Endothelial cell of umbilical vein (primary cell): ENCODE data around the gene TMEM30B. TPM values are rescaled to one million over a fixed set of nuclear protein-coding genes. Genes with fewer than 3 reads are reported as not detected.

Experiments
- BruUV-seq: library from RNA; stranded (reverse); fragments of 400-500 nt; replicated peaks from 2 replicates; lab custom pipeline; 2021; lab: Mats Ljungman, UMichigan
- CTCF ChIA-PET: fragments of 300-600, 350-600 bp; sonication (Branson Sonifier 250); formaldehyde crosslinking; loops from one replicate; lab custom pipeline; 2021; ENCODE audit warnings: antibody characterized with exemption, inconsistent platforms; lab: Charles Lee
- POLR2A ChIA-PET: fragments of 300-600, 350-600 bp; sonication (Branson Sonifier 250); formaldehyde crosslinking; loops from one replicate; lab custom pipeline; 2021; ENCODE audit warnings: antibody characterized with exemption, inconsistent platforms; lab: Charles Lee
- DNase-seq: peaks from one replicate; pipeline ENCODE4 v3.0.0-alpha.2; 2011; ENCODE audit warnings: low read depth, low spot score
- FAIRE-seq: peaks from 2 replicates; lab custom pipeline; 2011; peaks lifted over from hg19 to GRCh38; lab: Jason Lieb, UNC
- H2AFZ ChIP-seq: 2 replicates; pipeline ENCODE4 v1.6.0; 2012; ENCODE audit warnings: low read depth, low read length, control low read depth, inconsistent platforms
- H3K27ac ChIP-seq: 2 replicates; pipeline ENCODE4 v1.5.1; 2011; ENCODE audit warnings: low read depth, mild to moderate bottlenecking, control low read depth, low read length, moderate library complexity; ENCODE audit not compliant: insufficient read depth
- H3K27me3 ChIP-seq, 2 experiments: 2 replicates each; pipeline versions ENCODE4 v1.6.0 to v1.6.1; 2011; ENCODE audit warnings: low read length in 2 of 2, mixed read lengths in 1 of 2; ENCODE audit not compliant: control insufficient read depth in 2 of 2, insufficient read depth in 2 of 2
- H3K36me3 ChIP-seq, 2 experiments: 2 replicates in 1 of 2; 3 replicates in 1 of 2; pipeline ENCODE4 v1.5.1; 2011; ENCODE audit warnings: low read length in 2 of 2, mild to moderate bottlenecking in 1 of 2, moderate library complexity in 1 of 2; ENCODE audit not compliant: control insufficient read depth in 2 of 2, insufficient read depth in 2 of 2; ENCODE audit errors: extremely low read depth in 1 of 2
- H3K4me1 ChIP-seq: 3 replicates; pipeline ENCODE4 v1.5.1; 2011; ENCODE audit warnings: mild to moderate bottlenecking, low read length; ENCODE audit not compliant: control insufficient read depth, insufficient read depth; ENCODE audit errors: extremely low read depth
- H3K4me2 ChIP-seq: 2 replicates; pipeline ENCODE4 v1.6.1; 2011; ENCODE audit warnings: low read length, control low read depth, mixed read lengths; ENCODE audit not compliant: insufficient read depth
- H3K4me3 ChIP-seq, 3 experiments: fragments of 200-600 bp in 1 of 3; sonication (generic), shearing (Covaris generic) in 1 of 3; replicated peaks in 1 of 3; 2 replicates each; pipeline ENCODE4 v1.5.1; 2011 to 2016; ENCODE audit warnings: control low read depth in 3 of 3, low read length in 3 of 3, mild to moderate bottlenecking in 2 of 3, inconsistent platforms in 1 of 3, low read depth in 1 of 3, moderate library complexity in 1 of 3; ENCODE audit not compliant: insufficient read depth in 1 of 3
- H3K79me2 ChIP-seq: 2 replicates; pipeline ENCODE4 v1.6.0; 2012; ENCODE audit warnings: low read length, inconsistent platforms; ENCODE audit not compliant: control insufficient read depth, insufficient read depth
- H3K9ac ChIP-seq: replicated peaks from 2 replicates; pipeline ENCODE3; 2011; ENCODE audit warnings: low read length, control low read depth; ENCODE audit not compliant: insufficient read depth; ENCODE audit errors: extremely low read depth
- H3K9me1 ChIP-seq: replicated peaks from 3 replicates; pipeline ENCODE4 v1.6.0; 2011; ENCODE audit warnings: mild to moderate bottlenecking, low read length; ENCODE audit not compliant: control insufficient read depth, insufficient read depth; ENCODE audit errors: extremely low read depth
- H3K9me3 ChIP-seq: replicated peaks from 2 replicates; pipeline ENCODE4 v1.5.1; 2012; ENCODE audit warnings: low read length, inconsistent platforms; ENCODE audit not compliant: control insufficient read depth, insufficient read depth
- H4K20me1 ChIP-seq: replicated peaks from 2 replicates; pipeline ENCODE3; 2011; ENCODE audit warnings: mild to moderate bottlenecking, low read length; ENCODE audit not compliant: control insufficient read depth, insufficient read depth; ENCODE audit errors: extremely low read depth
- EZH2 ChIP-seq: IDR thresholded peaks from 2 replicates; pipeline ENCODE4 v1.6.1; 2012; ENCODE audit warnings: borderline replicate concordance, low read depth, mild to moderate bottlenecking, moderate library complexity, low read length, inconsistent platforms; ENCODE audit not compliant: severe bottlenecking
- FOS ChIP-seq: IDR thresholded peaks from 2 replicates; pipeline ENCODE4 v1.6.1; 2011; ENCODE audit warnings: mild to moderate bottlenecking, low read length, moderate library complexity, borderline replicate concordance; ENCODE audit not compliant: insufficient read depth
- GATA2 ChIP-seq: IDR thresholded peaks from 2 replicates; pipeline ENCODE4 v1.7.0; 2011; ENCODE audit warnings: low read depth, mild to moderate bottlenecking, moderate library complexity, mixed read lengths, low read length; ENCODE audit not compliant: insufficient read length, insufficient read depth
- JUN ChIP-seq: IDR thresholded peaks from 2 replicates; pipeline ENCODE4 v1.6.1; 2011; ENCODE audit warnings: borderline replicate concordance, low read depth; ENCODE audit not compliant: insufficient read length, insufficient read depth
- MYC ChIP-seq: IDR thresholded peaks from one replicate; pipeline ENCODE4 v1.6.1; 2011; ENCODE audit warnings: mild to moderate bottlenecking, low read depth, low read length
- POLR2A ChIP-seq: IDR thresholded peaks from 2 replicates; pipeline ENCODE4 v1.6.1; 2012; ENCODE audit warnings: low read depth, mild to moderate bottlenecking, control low read depth, low read length
- POLR2AphosphoS5 ChIP-seq: IDR thresholded peaks from 2 replicates; pipeline ENCODE4 v1.6.1; 2012; ENCODE audit warnings: low read depth, mild to moderate bottlenecking, control low read depth, low read length, moderate library complexity; ENCODE audit not compliant: insufficient read depth
- dilution Hi-C: fragments of 300-500 bp; cut with MboI; formaldehyde crosslinking; loops from one replicate; pipeline ENCODE4 v1.15.0; 2019; ENCODE audit warnings: low sequenced_read_pairs; ENCODE audit not compliant: extremely low pct_ligation_motif_present
- intact Hi-C: fragments of 100-400 bp; cut with micrococcal nuclease; formaldehyde crosslinking; loops from one replicate; pipeline ENCODE4 v1.10.0; 2022
- polyA plus RNA-seq, 4 experiments: library from polyadenylated mRNA; depleted of rRNA in 3 of 4; stranded (reverse) in 3 of 4; unstranded in 1 of 4; fragments of >200 nt; gene quantifications; 2 replicates each; pipeline versions ENCODE4 v1.2.1 to v1.2.3, GENCODE V29; 2011 to 2012; ENCODE audit warnings: missing spikeins in 1 of 4
- total RNA-seq: library from RNA; stranded (reverse); gene quantifications from 2 replicates; pipeline ENCODE4 v1.2.3, GENCODE V29; 2021
- TF ChIP-seq, protein P1 (sequence below), 2 donors: IDR thresholded peaks; 1 replicate in 1 of 2; 2 replicates in 1 of 2; pipeline ENCODE4 v1.5.1; 2011; ENCODE audit warnings: low read length in 2 of 2, mild to moderate bottlenecking in 2 of 2, moderate library complexity in 2 of 2, control low read depth in 1 of 2, inconsistent platforms in 1 of 2, low read depth in 1 of 2; ENCODE audit not compliant: insufficient read depth in 1 of 2; ENCODE audit errors: extremely low read depth in 1 of 2
- TF ChIP-seq, protein P2 (sequence below): IDR thresholded peaks from 2 replicates; pipeline ENCODE4 v1.6.1; 2011; ENCODE audit not compliant: insufficient read depth, insufficient read length

Gene TMEM30B
- total and polyA plus RNA-seq, 2 donors (not counting 3 experiments of a cell fraction or from before 2014, with no cell fraction given) = 0.32 to 0.35 TPM

DNA sequence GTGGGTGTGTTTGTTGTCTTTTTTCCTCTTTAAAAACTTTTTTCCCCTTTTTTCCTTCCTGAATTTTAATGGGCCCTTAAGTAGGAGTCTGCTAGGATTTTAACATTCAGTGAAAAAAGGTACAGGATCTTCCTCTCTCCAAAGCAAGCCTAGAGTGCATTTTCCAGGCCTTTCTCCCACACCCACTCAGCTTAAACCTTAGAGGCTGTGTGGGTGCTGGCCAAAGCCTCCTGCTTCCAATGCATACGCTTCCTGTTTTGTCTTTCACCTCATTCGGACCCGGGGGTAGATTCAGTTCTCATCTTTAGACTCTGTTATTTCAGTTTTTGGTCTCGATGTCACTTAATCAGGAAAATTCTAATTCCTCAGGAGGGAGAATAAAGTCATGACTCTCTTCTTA, 51.2 kb downstream of the TMEM30B start:
- Histone ChIP-seq H3K36me3 (no peaks in the 10 kb centered on the region), H3K9ac (no peak overlapping the region), H3K4me1 (no peaks in the 10 kb centered on the region), H4K20me1 (no peaks in the 10 kb centered on the region), H3K9me1 (no peaks in the 10 kb centered on the region), H3K27ac (no peak overlapping the region), H3K27me3 (peaks cover 0 to 1% of the 10 kb centered on the region in 2 experiments), H3K79me2 (no peaks in the 10 kb centered on the region), H3K4me3 (no peak overlapping the region), H3K9me3 (no peaks in the 10 kb centered on the region), H2AFZ (no peak overlapping the region), H3K4me2 (no peak overlapping the region)
- BruUV-seq = no TSS peak
- POLR2A ChIA-PET = no interaction called here
- dilution Hi-C loops = no loop called here
- FAIRE-seq (no peak), DNase-seq (no peak)
- TF ChIP-seq EZH2 = no peak
- TF ChIP-seq, protein P1, sequence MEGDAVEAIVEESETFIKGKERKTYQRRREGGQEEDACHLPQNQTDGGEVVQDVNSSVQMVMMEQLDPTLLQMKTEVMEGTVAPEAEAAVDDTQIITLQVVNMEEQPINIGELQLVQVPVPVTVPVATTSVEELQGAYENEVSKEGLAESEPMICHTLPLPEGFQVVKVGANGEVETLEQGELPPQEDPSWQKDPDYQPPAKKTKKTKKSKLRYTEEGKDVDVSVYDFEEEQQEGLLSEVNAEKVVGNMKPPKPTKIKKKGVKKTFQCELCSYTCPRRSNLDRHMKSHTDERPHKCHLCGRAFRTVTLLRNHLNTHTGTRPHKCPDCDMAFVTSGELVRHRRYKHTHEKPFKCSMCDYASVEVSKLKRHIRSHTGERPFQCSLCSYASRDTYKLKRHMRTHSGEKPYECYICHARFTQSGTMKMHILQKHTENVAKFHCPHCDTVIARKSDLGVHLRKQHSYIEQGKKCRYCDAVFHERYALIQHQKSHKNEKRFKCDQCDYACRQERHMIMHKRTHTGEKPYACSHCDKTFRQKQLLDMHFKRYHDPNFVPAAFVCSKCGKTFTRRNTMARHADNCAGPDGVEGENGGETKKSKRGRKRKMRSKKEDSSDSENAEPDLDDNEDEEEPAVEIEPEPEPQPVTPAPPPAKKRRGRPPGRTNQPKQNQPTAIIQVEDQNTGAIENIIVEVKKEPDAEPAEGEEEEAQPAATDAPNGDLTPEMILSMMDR (IDR thresholded peaks at IDR 0.05; ENCODE audit: extremely low read depth in 1 of 2, insufficient read depth in 1 of 2, low read depth in 1 of 2, low read length in 2 of 2) = no peak
- no peak for TF ChIP-seq MYC
- TF ChIP-seq JUN = no peak
- no peak for TF ChIP-seq FOS
- TF ChIP-seq GATA2 = no peak
- TF ChIP-seq POLR2A = no peak
- TF ChIP-seq POLR2AphosphoS5 = no peak
- TF ChIP-seq, protein P2, sequence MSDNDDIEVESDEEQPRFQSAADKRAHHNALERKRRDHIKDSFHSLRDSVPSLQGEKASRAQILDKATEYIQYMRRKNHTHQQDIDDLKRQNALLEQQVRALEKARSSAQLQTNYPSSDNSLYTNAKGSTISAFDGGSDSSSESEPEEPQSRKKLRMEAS = no peak
- intact Hi-C loops = no loop called here
- CTCF ChIA-PET = no interaction called here
